BLaER1 (cell line): ENCODE data around the gene IDUA.

Experiments
- H3K27ac ChIP-seq: shearing (Covaris generic); formaldehyde crosslinking; 2 replicates; pipeline ENCODE4 v1.8.1; 2022
- H3K27me3 ChIP-seq: shearing (Covaris generic); formaldehyde crosslinking; 2 replicates; pipeline ENCODE4 v1.8.1; 2022
- H3K36me3 ChIP-seq: shearing (Covaris generic); formaldehyde crosslinking; 2 replicates; pipeline ENCODE4 v1.8.1; 2022
- H3K4me1 ChIP-seq: shearing (Covaris generic); formaldehyde crosslinking; 2 replicates; pipeline ENCODE4 v1.8.1; 2022
- H3K4me2 ChIP-seq: shearing (Covaris generic); formaldehyde crosslinking; 2 replicates; pipeline ENCODE4 v1.8.1; 2022
- H3K4me3 ChIP-seq: shearing (Covaris generic); formaldehyde crosslinking; 2 replicates; pipeline ENCODE4 v1.8.1; 2022
- H3K9ac ChIP-seq: shearing (Covaris generic); formaldehyde crosslinking; 2 replicates; pipeline ENCODE4 v1.8.1; 2022
- H3K9me3 ChIP-seq: shearing (Covaris generic); formaldehyde crosslinking; 2 replicates; pipeline ENCODE4 v1.8.1; 2022
- H4K20me1 ChIP-seq: shearing (Covaris generic); formaldehyde crosslinking; 2 replicates; pipeline ENCODE4 v1.8.1; 2022
- Cebpa-rat ChIP-seq: shearing (Covaris generic); IDR thresholded peaks from 2 replicates; pipeline ENCODE4 v1.8.1; 2022

IDUA gene

DNA sequence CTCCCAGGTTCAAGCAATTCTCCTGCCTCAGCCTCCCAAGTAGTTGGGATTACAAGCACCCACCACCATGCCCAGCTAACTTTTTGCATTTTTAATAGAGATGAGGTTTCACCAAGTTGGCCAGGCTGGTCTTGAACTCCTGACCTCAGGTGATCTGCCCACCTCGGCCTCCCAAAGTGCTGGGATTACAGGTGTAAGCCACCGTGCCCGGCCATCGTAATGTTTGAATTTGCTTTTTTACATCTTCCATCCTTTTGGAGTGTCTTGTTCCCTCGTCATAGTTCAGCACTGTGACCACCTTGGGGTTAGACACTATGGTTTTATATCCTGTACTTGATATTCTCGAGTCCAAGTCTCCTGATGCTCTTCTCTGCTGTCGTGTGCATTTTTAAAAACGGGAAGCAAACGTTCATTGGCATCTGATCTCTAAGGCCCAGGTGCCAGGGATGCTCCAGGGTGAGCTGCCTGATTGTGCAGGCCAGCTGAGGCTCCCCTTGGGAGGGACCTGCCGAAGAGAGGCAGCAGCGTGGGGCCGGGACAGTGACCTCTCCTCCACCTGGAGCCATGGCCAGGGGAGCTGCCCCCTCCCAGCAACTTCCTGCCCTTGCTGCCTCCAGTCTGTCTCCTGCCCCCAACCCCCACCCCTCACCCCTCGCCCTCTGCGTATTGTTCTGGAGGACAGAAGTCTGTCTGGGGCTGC, 30.2 kb upstream of the IDUA start:
- no peak overlapping the region for H3K4me3 ChIP-seq
- H3K9me3 ChIP-seq = no peaks in the 10 kb centered on the region
- no peak overlapping the region for H3K27ac ChIP-seq
- no peak for TF ChIP-seq Cebpa-rat
- no peak overlapping the region for H3K4me2 ChIP-seq
- no peak overlapping the region for H3K9ac ChIP-seq
- peaks cover 24% of the 10 kb centered on the region; the same call in 1 of the 2 replicates for H4K20me1 ChIP-seq
- H3K4me1 ChIP-seq = no peaks in the 10 kb centered on the region
- peaks cover 73% of the 10 kb centered on the region for H3K36me3 ChIP-seq
- H3K27me3 ChIP-seq = no peaks in the 10 kb centered on the region

DNA sequence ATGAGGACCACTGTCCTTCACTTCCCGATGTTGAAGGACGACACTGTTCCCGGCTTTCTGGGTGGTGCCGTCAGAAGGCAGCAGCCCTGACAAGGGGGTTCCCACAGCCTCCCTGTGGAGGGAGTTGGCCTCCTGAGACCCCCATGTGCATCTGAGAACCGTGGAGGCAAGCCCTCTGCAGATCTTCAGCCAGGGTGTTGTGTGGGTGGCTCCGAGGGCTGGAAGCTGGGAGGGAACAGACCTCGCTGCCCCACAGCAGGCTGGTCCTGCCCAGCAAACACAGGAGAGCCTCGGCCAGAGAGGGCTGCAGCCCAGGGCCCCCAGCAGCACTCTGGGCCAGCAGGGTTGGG, 29.6 kb upstream of the IDUA start:
- no peaks in the 10 kb centered on the region for H3K4me1 ChIP-seq
- H3K4me3 ChIP-seq = no peak overlapping the region
- no peak overlapping the region for H3K27ac ChIP-seq
- peaks cover 78% of the 10 kb centered on the region for H3K36me3 ChIP-seq
- peaks cover 24% of the 10 kb centered on the region; the same call in 1 of the 2 replicates for H4K20me1 ChIP-seq
- no peaks in the 10 kb centered on the region for H3K27me3 ChIP-seq
- no peaks in the 10 kb centered on the region for H3K9me3 ChIP-seq
- H3K4me2 ChIP-seq = no peak overlapping the region
- no peak overlapping the region for H3K9ac ChIP-seq
- TF ChIP-seq Cebpa-rat = no peak

DNA sequence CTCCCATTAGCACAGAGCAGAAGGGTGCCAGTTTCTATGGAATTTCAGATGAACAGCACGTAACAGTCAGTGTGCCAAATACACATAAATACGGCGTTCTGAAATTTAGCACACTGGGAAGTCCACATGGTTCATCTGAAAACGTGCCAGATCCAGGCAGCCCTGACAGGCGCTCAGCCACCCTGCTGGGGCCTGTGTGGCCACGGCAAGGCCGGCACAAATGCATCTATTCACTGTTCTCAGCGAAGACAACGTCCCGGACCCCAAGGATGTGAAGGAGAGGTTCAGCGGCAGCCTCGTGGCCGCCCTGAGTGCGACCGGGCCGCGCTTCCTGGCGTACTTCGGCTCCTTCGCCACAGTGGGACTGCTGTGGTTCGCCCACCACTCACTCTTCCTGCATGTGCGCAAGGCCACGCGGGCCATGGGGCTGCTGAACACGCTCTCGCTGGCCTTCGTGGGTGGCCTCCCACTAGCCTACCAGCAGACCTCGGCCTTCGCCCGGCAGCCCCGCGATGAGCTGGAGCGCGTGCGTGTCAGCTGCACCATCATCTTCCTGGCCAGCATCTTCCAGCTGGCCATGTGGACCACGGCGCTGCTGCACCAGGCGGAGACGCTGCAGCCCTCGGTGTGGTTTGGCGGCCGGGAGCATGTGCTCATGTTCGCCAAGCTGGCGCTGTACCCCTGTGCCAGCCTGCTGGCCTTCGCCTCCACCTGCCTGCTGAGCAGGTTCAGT, 29.1 kb upstream of the IDUA start:
- Histone ChIP-seq H3K9ac (no peak overlapping the region), H3K9me3 (no peaks in the 10 kb centered on the region), H3K4me2 (no peak overlapping the region), H3K36me3 (peaks cover 84% of the 10 kb centered on the region), H3K27ac (no peak overlapping the region), H3K4me1 (no peaks in the 10 kb centered on the region), H4K20me1 (peaks cover 24% of the 10 kb centered on the region; the same call in 1 of the 2 replicates), H3K4me3 (no peak overlapping the region), H3K27me3 (no peaks in the 10 kb centered on the region)
- TF ChIP-seq Cebpa-rat = no peak

DNA sequence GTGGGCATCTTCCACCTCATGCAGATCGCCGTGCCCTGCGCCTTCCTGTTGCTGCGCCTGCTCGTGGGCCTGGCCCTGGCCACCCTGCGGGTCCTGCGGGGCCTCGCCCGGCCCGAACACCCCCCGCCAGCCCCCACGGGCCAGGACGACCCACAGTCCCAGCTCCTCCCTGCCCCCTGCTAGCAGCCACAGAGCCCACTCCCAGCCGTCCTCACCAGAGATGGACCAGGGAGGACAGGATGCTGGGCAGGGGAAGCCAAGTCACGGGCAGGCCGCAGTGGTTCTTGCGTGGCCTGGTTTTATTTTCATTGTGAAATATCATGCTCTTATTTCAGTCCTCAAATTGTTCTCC, 28.6 kb upstream of the IDUA start:
- Histone ChIP-seq H3K36me3 (peaks cover 85% of the 10 kb centered on the region), H3K9ac (no peak overlapping the region), H3K4me3 (no peak overlapping the region), H3K27ac (no peak overlapping the region), H3K9me3 (no peaks in the 10 kb centered on the region), H3K27me3 (no peaks in the 10 kb centered on the region), H4K20me1 (peaks cover 24% of the 10 kb centered on the region; the same call in 1 of the 2 replicates), H3K4me2 (no peak overlapping the region), H3K4me1 (no peaks in the 10 kb centered on the region)
- TF ChIP-seq Cebpa-rat = no peak

DNA sequence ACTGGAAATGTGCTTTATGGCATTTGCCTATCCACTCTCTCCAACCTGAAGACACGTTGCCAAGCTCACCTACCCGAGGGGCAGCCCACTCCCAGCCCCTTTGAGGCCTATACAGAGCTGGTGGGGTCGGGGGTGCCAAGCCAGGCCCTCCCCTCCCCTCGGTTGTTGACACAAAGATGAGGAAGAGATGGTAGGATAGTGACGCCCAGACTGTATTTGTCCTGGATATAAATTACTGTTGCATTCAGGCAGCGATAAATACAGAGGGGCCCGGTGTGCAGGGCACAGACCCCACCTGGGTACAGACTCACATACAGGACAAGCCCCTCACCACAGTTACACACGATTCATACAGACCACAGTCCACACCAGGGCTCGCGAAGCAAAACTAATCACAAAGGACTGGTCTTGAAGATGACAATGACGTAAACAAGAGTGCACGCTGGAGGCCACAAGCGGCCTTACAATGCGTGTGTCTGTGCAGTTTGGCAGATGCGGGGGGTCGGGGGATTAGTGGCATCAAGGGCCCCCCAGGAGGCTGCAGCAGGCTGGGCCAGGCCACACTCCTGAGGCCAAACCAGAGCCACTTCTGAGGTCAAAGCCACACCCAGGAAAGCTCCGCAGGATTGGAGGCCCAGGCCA, 28.0 kb upstream of the IDUA start:
- no peaks in the 10 kb centered on the region for H3K4me1 ChIP-seq
- no peak overlapping the region for H3K4me3 ChIP-seq
- no peak overlapping the region for H3K27ac ChIP-seq
- H3K9me3 ChIP-seq = no peaks in the 10 kb centered on the region
- H4K20me1 ChIP-seq = peaks cover 24% of the 10 kb centered on the region; the same call in 1 of the 2 replicates
- H3K4me2 ChIP-seq = no peak overlapping the region
- H3K36me3 ChIP-seq = peaks cover 85% of the 10 kb centered on the region
- TF ChIP-seq Cebpa-rat = no peak
- no peaks in the 10 kb centered on the region for H3K27me3 ChIP-seq
- H3K9ac ChIP-seq = no peak overlapping the region

- Histone ChIP-seq H3K36me3 (peaks cover 87% of the 10 kb centered on the region), H4K20me1 (peaks cover 24% of the 10 kb centered on the region; the same call in 1 of the 2 replicates), H3K4me2 (no peak overlapping the region), H3K27ac (0 out of 2 replicates have a peak overlapping the region, but pooled peaks have one; percentile 4), H3K4me1 (no peaks in the 10 kb centered on the region), H3K9ac (no peak overlapping the region), H3K4me3 (no peak overlapping the region), H3K9me3 (no peaks in the 10 kb centered on the region), H3K27me3 (no peaks in the 10 kb centered on the region)
- TF ChIP-seq Cebpa-rat = no peak
Measured at GRCh38 chr4:959338-960139, 27.3 kb upstream of the IDUA start.

- no peak overlapping the region for H3K4me2 ChIP-seq
- peaks cover 31% of the 10 kb centered on the region for H4K20me1 ChIP-seq
- H3K27ac ChIP-seq = no peak overlapping the region
- no peak overlapping the region for H3K4me3 ChIP-seq
- H3K9me3 ChIP-seq = no peaks in the 10 kb centered on the region
- peaks cover 87% of the 10 kb centered on the region for H3K36me3 ChIP-seq
- no peak for TF ChIP-seq Cebpa-rat
- H3K9ac ChIP-seq = no peak overlapping the region
- no peaks in the 10 kb centered on the region for H3K27me3 ChIP-seq
- H3K4me1 ChIP-seq = no peaks in the 10 kb centered on the region
Measured at GRCh38 chr4:960140-960635, 26.7 kb upstream of the IDUA start.

DNA sequence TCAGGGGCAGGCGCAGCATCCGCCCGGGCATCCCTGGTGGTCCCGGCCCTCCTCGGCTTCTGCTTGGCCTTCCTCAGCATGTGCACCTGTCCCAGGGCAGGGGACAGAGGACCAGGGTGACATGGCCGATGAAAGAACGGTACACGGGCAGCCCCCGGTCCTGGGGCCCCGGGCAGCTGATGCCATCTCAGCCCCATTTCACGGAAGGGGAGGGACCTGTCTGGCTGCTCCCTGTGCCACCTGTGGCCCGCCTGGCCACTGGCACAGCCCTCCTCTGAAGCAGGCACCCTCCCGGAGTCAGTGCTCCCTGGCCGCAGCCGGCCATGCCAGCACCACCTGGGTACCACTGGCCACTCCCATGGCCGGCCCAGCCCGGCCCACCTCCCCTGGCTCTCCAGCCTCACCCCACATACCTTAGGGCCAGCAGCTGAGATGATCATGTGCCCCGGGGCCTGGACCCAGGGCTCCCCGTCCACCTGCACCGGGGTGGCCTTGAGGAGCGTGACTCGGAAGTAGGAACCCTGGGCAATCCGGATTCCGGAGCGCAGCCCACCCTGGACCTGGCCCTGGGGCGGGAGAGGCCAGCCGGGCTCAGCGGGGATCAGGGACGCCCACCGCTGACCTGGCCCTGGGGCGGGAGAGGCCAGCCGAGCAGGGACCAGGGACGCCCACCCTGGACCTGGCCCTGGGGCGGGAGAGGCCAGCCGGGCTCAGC, 26.1 kb upstream of the IDUA start:
- Histone ChIP-seq H3K9ac (no peak overlapping the region), H3K27me3 (no peaks in the 10 kb centered on the region), H4K20me1 (peaks cover 34% of the 10 kb centered on the region), H3K4me3 (no peak overlapping the region), H3K4me2 (no peak overlapping the region), H3K27ac (no peak overlapping the region), H3K9me3 (no peaks in the 10 kb centered on the region), H3K36me3 (peaks cover 87% of the 10 kb centered on the region), H3K4me1 (no peaks in the 10 kb centered on the region)
- TF ChIP-seq Cebpa-rat = no peak
